IPS-NIHi11 (cell line): ENCODE data around the gene GSS.

Experiments used
- DNase-seq: peaks from one replicate; pipeline ENCODE4 v3.0.0; 2012; ENCODE audit warnings: mixed read lengths, low spot score

Gene GSS

DNA sequence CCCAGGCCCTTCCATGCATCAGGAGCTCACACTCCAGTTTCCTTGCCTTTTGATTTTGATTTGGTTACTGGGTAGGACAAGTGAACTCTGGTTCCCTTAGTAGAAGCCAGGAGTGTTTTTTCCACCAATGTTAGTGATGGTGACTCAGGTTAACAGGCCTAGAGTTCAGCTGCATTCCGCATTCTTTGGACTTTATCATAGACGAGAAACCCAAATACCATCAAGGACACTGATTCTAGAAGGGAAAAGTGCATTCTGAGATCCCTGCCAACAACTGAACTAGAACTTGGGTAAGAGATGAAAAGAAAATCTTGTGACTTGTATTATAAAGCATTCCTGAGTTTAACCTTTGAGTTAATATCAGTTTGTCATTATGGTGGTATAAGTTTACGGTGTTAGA lies 8.9 kb downstream of the GSS start:
- DNase-seq: no peak

DNA sequence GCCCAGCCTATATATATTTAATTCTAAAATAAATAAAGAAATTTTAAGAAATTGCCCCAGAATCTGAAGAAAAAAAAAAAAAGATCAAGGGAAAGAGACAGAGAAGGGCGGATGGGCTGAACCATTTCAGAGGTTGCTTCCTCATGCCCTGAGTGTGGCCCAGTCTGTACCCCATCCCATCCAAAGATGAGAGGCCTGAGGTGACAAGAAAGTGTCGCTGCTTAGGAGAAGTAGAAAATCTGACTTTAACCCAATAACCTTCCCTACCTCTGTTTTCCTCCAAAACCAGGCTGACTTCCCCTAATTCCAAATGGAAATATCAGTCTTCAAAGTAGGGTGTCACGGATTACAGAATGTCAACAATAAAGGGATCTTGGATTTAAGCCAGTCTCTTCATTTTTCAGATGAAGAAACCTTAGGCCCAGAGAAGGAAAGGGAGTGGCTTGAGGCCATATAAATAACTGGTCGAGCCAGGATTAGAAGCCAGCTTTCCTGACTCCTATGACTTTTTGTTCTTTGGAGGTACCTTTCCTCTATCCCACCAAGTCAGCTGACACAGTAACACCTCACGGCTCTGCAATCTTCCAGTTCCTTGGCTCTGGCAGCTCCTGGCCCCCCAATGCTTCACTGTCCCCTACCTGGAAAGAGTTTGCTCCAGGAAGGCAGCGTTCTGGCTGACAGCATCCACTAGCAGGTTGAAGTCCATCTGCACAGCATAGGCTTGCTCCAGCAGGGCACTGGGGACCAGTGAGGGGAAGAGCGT lies 10.1 kb downstream of the GSS start:
- no peak for DNase-seq

DNA sequence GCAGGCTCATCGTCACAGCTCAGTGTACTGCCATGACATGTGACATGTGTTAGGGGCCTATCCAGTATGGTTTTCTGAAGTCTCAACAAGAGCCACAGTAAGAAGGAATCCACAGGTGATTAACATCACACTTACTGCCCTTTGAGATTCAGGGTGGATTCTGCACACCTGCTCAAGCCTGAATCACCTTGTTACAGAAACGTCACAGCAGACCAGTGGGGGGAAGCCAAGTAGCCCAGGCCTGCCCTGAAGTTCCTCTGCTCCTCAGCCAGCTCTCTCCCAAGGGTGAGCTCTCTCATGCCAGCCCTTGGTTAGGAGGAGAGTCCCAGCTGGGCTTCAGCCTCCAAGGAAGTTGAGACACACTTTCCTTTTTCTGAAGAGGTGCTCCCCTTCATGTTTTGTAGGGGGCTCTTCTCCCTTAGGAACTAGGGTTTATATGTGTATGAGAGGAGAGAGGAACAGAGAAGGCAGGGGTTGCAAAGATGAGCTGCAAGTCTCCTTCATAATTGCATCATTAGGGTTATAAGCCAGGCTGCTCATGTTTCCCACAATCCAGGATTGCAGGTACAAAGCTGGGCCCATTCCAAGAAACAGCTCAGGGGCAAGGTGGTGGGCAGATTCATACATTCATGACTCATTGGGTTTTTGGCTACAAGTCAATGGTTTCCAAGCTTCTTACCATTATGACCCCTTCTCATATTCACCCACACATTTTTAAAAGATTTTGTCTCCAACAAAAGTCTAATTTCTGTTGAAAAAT lies 11.6 kb downstream of the GSS start:
- no peak for DNase-seq

DNA sequence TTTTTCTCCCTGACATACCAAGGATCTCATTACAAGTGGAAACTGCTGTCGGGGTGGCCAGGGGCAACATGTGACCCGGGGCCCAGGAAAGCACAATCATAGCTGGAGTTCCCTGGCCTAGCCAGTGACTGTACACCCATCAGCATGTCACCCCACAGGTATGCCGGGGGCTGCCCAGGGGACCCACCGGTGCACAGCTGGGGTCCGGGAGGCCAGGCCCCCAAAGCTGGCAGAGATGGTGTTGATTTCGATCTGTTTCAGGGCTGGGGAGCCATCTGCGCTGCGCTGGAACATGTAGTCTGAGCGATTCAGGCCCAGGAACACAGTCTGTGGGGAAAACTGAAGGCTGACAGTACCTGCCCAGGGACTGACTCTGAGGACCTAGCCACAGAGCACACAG lies 13.3 kb downstream of the GSS start:
- no peak for DNase-seq

DNA sequence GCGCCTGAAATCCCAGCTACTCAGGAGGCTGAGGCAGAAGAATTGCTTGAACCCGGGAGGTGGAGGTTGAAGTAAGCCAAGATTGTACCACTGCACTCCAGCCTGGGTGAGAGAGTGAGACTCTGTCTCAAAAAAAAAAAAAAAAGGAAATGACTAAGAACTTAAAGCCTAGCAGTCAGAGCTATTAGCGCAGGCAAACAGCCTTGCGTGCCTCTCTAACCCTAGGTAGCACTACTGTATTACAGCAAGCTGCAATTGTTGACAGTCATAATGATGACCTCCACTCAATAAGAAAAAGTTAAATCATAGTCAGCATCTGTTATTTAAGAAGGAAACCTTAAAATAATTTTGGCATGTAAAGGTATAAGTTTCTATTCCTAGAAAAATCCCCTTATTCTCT lies 14.4 kb downstream of the GSS start:
- no peak for DNase-seq

DNA sequence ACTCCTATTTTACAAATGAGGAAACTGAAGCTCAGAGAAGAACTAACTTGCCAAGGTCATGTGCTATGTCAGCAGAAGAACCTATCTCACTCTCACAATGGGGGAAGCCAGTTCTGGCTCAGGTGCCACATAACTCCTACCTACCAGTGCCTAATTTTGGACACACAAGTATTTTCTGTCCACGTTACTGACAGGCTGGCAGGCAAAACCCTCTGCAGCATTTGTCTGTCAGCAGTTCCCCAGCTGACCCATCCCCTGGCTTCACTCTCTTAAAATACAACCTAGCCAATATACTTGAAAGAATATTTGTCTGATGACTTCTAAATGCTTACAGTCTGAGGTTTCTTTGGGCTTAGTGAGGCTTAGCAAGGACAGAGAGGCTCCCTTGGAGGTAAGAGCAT lies 15.5 kb downstream of the GSS start:
- DNase-seq: no peak

DNA sequence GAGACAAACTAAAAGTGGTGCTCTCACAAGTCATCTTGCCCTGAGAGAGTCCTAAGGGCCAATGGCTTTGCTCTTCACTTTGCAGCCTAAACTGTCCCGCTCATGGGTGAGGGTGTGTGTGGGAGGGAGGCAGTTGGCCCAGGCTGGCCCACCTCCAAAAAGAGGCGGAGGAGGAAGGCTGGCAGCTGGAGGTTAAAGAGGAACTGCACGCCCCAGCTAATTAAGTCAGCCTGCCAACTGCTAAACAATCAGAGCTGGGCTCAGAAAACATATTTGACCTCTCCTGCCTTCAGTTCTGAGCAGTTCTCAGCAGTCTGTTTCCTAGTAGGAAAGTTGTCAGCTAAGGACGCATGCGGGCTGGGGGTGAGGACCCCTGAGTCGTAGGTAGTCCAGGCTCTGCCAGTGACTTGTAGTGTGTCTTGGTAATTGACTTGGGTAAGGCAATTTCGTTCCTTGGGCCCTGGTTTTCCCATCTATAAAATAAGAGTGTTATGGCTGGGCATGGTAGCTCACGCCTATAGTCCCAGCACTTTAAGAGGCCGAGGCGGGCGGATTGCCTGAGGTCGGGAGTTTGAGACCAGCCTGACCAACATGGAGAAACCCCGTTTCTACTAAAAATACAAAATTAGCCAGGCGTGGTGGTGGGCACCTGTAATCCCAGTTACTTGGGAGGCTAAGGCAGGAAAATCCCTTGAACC lies 17.0 kb downstream of the GSS start:
- DNase-seq: no peak

DNA sequence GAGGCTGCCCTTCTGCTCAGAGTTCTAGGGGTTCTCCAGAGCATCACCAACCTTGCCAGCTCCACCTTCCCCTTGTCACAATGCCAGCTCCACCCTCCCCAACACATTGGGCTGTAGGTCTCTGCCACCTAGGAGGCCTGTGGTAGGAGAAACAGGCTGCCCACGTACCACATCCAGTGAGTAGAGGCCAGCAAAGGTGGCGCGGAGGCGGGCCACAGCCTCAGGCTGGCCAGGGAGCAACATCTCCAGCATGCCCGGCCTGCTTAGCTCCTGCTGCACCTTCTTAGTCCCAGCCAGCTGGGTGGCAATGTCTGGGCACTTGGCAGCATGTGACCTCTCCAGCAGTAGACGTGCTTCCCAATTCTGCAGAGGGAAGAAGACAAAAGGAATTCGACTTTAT lies 23.8 kb downstream of the GSS start:
- DNase-seq: no peak

DNA sequence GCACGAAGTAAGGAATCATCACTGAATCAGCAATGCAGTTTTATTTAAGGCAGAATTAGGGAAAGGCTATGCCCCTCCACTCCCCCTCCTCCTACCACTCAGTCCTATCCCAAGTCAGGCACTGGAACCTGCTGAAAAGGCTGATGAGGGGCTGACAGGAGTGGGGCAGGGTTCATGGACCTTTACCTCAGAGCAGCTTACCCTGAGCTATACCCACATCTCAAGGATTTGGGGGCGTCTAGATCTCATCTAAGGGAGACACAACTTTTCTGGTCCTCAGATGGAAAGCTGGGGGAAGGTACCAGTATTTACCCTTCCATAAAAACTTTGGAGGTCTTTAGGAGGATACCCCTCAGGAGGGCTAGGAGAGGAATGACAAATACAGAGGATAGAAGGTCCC lies 27.2 kb downstream of the GSS start:
- DNase-seq: no peak

DNA sequence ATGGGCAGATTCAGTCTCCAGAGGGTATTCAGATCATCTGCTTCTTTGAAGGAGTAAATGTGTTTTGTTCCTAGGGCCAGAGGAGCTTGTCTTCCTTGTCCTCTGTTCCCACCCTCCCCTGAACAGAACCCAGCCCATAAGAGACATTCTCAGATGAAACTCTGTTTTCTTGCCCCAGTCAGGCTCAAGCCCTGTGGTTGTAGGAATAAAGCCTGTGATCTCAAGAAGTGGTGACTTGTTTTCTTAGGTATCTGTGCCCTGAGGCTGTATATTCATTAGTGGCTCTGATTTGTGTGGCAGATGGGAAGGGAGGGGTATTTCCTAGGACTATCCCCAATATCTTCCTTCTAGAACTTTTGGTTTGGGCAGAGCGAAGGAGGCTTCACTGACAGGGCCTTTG lies 27.9 kb downstream of the GSS start:
- no peak for DNase-seq

DNA sequence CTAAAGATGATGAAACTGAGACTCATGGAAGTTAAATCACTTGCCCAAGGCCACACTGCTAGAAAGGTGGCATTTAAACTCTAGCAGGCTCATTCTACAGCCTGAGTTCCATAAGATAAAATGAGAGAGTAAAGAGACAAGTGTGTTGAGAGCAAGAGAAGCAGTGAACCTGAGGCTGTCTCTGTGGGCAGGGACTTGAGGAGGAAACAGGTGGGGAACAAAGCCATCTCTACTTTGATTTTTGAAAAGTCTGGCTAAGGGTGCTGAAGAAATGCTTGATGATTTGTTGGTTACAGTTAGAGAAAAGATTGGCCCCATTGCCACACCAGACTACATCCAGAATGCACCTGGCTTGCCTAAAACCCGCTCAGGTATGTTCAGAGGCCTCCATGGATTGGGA lies 29.0 kb downstream of the GSS start:
- no peak for DNase-seq

DNA sequence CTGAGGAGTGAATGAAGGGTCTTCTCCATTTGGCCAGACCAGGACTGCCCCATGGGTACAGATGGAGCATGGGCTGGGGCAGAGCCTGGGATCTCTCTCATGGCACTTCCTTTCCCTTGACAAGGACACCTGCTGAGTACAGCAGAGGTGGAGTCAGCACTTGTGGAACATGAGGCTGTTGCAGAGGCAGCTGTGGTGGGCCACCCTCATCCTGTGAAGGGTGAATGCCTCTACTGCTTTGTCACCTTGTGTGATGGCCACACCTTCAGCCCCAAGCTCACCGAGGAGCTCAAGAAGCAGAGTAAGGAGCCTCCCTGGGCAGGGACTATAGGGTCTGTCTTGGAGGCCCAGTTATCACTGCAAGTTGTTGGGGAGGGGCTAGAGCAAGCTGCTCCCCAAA lies 29.6 kb downstream of the GSS start:
- no peak for DNase-seq

DNA sequence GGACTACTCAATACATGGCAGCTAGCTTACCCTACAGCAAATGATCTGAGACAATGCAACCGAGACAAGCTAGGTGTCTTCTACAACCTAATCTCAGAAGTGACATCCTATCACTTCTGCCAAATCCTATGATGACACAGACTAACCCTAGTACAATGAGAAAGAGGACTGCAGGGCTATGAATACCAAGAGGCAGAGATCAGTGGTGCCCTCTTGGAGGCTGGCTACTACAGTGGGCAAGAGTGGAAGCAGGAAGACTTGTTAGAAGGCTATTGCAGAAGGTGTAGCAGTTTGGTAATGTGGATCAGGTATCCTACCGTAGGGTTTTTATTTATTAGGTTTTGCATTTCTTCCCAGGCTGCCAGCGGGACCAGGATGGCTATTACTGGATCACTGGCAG lies 30.3 kb downstream of the GSS start:
- DNase-seq: no peak

DNA sequence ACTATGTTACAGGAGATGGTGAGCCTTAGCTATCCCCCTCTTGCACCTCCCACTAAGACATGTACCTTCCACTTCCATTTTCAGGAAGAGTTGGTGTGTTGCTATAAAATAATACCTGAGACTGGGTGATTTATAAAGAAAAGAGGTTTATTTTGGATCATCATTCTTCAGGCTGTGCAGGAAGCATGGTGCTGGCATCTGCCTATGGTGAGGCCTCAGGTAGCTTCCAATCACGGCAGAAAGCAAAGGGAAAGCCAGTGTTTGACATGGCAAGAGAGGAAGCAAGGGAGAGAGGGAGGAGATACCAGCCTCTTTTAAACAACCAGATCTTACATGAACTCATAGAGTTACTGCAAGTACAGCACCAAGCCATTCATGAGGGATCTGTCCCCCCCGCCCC lies 32.2 kb downstream of the GSS start:
- no peak for DNase-seq

DNA sequence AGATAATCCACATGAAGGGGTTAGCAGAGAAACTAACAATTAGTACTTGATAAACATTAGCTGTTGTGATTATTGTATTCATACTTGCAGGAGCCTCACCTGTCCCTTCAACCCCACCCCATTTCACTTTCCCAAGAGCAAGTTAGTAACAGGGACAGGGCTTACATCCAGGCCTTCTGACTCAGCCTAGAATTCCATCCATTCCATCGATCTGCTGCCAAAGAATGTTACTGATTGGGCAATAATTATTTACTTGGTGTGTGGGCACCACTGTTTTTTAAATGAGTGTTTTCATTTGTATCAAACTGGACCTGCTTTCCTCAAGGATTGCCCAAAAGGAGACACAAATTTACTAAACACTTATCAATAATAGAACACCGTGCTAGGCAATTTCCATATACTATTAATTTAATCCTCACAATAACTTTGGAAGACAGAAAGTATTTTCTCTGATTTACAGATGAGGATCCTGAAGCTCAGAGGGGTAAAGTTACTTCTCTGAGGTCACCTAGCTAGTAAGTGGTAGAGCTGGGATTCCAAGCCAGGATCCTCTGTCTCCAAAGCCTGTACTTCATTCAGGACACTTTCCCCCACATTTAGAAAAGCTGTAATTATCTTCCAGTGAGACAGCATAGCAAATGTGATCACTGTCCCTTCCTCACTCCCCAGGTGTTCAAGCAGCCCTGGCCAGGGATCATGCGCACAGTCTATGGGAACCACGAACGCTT lies 32.8 kb downstream of the GSS start:
- peak; percentile 22 for DNase-seq

DNA sequence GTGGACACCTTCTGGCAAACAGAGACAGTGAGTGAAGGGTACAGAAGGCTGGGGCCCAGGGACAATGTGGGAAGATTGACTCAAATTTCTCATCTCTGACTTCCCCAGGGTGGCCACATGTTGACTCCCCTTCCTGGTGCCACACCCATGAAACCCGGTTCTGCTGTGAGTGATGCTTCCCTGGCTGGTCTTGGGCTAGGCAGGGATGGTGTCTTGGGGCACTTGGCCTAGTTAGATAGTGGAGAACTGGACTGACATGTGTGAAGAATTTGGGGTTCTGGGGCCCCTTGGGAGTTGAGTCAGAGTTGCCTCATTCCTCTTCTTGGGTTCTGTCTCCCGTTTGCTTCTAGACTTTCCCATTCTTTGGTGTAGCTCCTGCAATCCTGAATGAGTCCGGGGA lies 34.2 kb downstream of the GSS start:
- no peak for DNase-seq

DNA sequence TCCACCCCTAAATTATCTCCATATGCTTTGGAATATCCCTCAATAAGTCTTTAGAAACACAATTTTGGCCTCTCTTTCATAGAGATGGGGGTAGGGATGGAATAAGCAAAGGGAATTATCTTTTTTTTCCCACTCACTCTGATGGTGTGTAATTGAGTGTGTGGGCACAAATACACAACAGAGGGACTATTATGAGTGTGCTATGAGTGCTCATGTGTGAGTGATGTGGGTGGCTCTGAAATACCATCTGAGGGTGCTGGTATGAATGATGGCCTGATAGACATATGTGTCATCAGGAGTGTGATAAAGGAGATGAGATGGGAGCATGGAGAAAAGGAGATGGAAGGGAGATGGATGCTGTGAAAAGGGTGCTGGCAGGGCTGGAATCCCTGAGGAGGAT lies 35.6 kb downstream of the GSS start:
- DNase-seq: no peak

DNA sequence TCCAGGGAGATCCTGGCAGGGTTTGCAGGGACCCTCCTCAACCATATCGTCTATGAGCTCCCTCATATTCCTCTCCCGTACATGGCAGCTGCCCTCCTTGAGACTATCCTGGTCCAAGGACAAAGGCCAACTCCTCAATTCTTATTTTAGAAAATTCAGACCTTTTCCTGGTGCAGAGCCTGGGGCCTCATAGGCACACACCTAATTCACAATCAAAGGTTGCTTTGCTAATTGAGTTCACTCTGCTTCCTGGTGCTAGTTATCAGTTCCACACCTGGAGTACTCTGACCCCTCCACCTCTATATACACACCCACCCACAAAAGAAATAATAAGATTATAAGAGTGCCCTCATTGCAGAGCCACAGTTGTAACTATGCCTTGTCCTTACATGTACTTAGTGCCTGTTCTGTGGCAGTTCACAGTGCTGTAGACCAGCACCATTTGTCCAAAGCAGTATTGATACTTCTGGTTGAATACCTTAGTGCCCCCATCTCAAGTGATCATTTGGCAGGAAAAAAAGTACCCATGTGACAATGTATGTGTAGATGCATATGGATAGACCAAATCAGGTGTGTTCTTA lies 38.7 kb downstream of the GSS start:
- no peak for DNase-seq

DNA sequence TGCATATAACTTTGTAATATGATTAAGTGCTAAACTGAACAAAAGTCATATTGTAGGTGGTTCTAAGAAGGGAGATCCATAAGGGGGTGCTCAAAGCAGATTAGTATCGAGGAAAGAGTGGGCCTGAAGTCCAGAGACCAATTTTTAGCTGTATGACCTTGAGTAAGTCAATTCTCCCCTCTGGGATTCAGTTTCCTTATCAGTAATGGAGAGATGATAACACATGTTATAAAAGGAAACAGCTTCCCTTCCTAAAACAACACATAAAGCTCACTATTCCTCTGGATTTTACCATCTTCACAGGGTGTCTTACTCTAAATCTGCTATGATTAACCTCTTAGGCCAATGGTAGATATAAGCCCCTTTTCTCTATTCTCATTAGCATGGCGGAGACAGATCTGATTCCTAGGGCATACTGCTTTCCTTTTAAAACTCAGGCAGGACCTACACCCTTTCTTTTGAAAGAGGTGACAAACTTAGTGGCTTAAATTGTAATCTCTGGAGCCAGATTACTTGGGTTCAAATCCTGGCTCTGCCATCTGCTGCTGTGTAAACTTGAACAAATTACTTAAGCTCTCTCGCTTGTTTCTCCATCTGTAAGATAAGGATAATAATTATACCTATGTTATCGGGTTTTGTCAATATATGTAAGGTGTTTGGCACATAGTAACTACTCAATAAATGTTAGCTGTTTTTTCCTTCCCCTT lies 39.7 kb downstream of the GSS start:
- no peak for DNase-seq

DNA sequence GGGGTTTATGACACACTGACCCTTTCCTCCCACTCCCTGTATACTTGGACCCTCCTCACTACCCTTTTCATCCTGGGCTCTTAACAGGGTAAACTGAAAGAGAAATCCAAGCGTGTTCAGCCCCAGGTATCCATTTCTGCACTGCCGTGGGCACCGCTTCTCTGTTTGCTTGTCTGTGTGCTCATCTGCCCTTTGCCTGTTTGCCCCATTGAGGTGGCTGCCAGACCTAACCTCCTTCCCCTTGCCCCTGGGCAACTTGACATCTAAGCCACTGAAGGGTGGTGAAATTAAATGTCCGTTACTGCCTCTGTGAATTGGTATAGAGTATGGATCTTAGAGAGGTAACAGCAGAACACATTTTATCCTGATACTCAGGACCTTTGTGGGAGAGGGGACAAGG lies 40.5 kb downstream of the GSS start:
- DNase-seq: no peak

DNA sequence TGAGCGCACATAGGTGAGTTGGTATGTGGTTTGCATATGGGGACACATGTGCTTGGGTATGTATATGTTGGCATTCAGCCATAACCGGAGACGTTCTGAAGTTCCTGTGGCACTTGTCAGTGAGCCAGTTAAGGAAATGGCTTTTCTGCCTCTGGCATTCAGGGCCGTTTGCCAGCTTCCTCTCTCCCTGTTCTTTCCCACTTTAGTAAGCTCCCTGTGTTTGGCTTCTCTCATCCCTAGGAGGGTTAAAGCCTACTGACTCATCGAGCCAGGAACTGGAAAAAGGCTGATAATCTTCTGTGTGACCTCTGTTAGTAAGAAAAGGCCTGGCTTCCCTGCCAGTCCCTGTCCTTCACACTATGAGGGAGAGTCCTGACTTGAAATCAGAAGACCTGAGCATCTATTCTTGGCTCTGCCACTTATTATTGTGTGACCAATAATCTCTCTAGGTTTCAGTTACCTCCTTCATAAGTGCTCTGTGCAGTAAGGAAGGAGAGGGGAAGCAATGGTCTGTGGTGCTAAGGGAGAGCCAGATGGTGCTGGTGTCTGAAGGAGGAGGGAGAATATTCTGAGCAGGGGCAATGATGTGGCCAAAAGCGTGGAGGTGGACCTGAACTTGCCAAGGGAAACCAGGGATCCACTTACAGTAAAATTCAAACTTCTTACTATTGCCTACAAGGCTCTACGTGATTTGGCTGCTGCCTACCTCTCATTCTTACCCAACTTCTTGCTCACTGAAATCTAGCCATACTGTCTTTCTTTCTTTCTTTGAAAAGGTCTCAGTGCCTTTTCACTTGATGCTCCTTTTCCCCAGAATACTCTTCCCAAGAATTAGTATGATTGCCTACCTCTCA lies 47.8 kb downstream of the GSS start:
- peak; percentile 22 for DNase-seq
